ENCODE results near the gene SDR39U1.

Gene SDR39U1

GRCh38 chr14:24411443-24412389 is 30.9 kb downstream of the SDR39U1 start:
- DNase-seq (ENCODE audit: low read depth in 2 of 2) = no peak

- no peak for DNase-seq (ENCODE audit: low read depth in 2 of 2)
Measured at GRCh38 chr14:24409956-24410355, 32.6 kb downstream of the SDR39U1 start.

- DNase-seq (ENCODE audit: low read depth in 2 of 2) = no peak
Measured at GRCh38 chr14:24409192-24409591, 33.4 kb downstream of the SDR39U1 start.

- DNase-seq (ENCODE audit: low read depth in 2 of 2) = no peak
Measured at GRCh38 chr14:24408764-24409163, 33.8 kb downstream of the SDR39U1 start.

- DNase-seq (ENCODE audit: low read depth in 2 of 2) = no peak
Measured at GRCh38 chr14:24407608-24408325, 34.8 kb downstream of the SDR39U1 start.

GRCh38 chr14:24406416-24406815 is 36.2 kb downstream of the SDR39U1 start:
- no peak for DNase-seq (ENCODE audit: low read depth in 2 of 2)

- DNase-seq (ENCODE audit: low read depth in 2 of 2) = no peak
Measured at GRCh38 chr14:24404814-24405213, 37.8 kb downstream of the SDR39U1 start.

- no peak for DNase-seq (ENCODE audit: low read depth in 2 of 2)
Measured at GRCh38 chr14:24403294-24403998, 39.1 kb downstream of the SDR39U1 start.

GRCh38 chr14:24401810-24402702 is 40.5 kb downstream of the SDR39U1 start:
- no peak for DNase-seq (ENCODE audit: low read depth in 2 of 2)

GRCh38 chr14:24399999-24400718 is 42.4 kb downstream of the SDR39U1 start:
- no peak for DNase-seq (ENCODE audit: low read depth in 2 of 2)

GRCh38 chr14:24399447-24399822 is 43.1 kb downstream of the SDR39U1 start:
- no peak for DNase-seq (ENCODE audit: low read depth in 2 of 2)

- DNase-seq (ENCODE audit: low read depth in 2 of 2) = peak in 1 of 2 donors; percentile 2
Measured at GRCh38 chr14:24398653-24399446, 43.7 kb downstream of the SDR39U1 start, which contains the start of gene NYNRIN. Gene NYNRIN, plus strand, starts transcription at chr14:24399003. Its CDS starts 244 bp downstream, at chr14:24399247.

GRCh38 chr14:24398293-24398652 is 44.3 kb downstream of the SDR39U1 start:
- DNase-seq (ENCODE audit: low read depth in 2 of 2) = no peak

- no peak for DNase-seq (ENCODE audit: low read depth in 2 of 2)
Measured at GRCh38 chr14:24397639-24398292, 44.8 kb downstream of the SDR39U1 start.

GRCh38 chr14:24395609-24396582 is 46.7 kb downstream of the SDR39U1 start:
- no peak for DNase-seq (ENCODE audit: low read depth in 2 of 2)

GRCh38 chr14:24394275-24394674 is 48.3 kb downstream of the SDR39U1 start:
- no peak for DNase-seq (ENCODE audit: low read depth in 2 of 2)

GRCh38 chr14:24392325-24393091 is 50.1 kb downstream of the SDR39U1 start:
- DNase-seq (ENCODE audit: low read depth in 2 of 2) = no peak

All from stimulated activated CD8-positive, alpha-beta memory T cell treated with anti-CD3 and anti-CD28 coated beads, Interleukin-2, amount 100 ng/mL, for 1 hour (primary cell).